HG03280 (cell line): ENCODE results near the gene TMEM132C.
"Not testable (repeated sequence)": the region's sequence is repeated elsewhere in the genome, so short reads cannot be mapped to it uniquely, and the experiment has no call there.

ENCODE experiments used
- ATAC-seq: cut with Tn5 transposase; IDR thresholded peaks from one replicate; pipeline ENCODE4 v1.9.1; 2021; ENCODE audit warnings: mild to moderate bottlenecking, moderate library complexity; ENCODE audit not compliant: unreplicated experiment

The TMEM132C gene

DNA sequence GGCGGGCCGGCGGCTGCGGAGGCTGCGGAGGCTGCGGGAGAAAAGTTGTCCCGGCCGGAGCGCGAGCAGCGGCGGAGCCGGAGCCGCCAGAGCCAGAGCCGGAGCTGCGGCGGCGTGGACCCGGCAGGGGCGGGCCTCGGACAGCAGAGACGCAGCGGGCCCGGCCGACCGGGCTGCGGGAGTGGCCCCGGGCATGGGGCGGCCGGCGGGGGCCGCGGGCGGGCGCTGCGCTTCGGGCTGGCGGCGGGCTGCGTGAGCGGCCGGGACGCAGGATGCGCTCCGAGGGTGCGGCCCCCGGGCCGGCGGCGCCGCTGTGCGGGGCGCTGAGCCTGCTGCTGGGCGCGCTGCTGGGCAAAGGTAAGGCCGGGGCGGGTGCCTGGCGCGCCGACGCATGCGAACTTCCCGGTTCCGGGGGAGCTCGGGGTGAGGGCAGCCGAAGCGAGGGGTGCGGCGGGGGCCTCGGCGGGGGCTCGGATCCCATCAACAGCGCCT is at the start of gene TMEM132C:
Gene TMEM132C (plus strand): TSS at position 40 of the 492 bp plus-strand sequence. CDS start 233 bp downstream, at position 273.
- no peak for ATAC-seq

DNA sequence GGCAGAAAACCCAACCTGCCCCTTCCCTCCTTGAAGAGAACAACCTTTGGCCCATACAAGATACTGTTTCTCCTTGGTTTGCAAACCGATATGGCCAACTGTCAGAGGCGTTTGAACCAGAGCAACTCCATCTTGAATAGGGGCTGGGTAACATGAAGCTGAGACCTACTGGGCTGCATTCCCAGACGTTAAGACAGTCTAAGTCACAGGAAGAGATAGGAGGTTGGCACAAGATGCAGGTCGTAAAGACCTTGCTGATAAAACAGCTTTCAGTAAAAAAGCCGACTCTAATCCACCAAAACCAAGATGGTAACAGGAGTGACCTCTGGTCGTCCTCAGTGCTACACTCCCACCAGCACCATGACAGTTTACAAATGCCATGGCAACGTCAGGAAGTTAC is 42.7 kb upstream of the TMEM132C start:
- no peak for ATAC-seq

DNA sequence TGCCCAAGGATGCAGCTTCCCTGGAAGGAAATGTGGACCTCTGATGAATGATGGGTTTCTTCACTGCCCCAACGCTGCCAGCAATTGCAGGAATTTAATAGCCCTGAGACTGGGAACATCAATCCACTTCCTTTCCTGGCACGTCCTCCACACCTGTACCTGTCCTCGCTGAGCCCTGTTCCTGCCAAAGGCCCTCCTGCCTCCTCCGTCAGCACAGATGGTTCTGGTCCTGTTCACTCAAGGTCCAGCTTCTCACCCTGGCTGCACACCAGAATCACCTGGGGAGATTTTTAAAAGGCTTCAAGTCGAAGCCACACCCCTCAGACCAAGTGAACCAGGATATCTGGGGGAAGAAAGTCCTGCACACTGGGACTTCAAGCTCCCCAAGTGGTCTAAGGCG is 38.4 kb upstream of the TMEM132C start:
- no peak for ATAC-seq

DNA sequence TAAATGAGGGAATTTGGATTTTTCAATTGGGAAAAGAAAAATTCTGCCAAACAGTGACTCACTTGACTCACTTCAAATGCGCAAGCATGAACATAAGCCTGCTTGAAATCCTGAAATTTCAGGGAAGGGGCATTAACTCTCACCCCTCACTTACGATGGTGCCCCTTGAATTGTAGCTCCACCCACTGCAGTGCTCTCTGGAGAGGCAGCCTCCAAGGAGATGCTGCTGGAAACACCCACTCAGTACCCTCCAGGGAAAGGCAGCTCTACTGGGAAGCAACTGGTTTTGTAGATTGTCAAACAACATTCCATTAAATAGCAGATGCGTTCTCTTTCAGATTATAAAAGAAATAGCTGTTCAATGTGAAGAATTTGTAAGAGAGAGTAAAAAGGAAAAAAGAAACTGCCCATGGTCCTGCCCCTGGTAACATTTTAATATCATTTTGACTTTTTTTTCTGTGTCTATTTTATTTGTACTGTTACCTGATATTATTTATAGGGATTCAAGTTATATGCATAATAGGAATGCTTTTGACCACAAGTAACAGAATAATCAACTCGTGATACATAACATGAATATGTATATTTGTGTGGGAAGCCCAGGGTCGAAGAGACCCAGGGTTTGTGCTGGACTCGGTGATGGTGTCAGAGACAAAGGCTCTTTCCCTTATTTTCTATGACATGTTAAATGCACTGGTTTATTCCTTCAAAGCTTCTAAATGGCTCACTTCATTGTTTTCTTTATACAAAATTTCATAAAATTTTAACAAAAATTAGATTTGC is 31.1 kb upstream of the TMEM132C start:
- no peak for ATAC-seq

DNA sequence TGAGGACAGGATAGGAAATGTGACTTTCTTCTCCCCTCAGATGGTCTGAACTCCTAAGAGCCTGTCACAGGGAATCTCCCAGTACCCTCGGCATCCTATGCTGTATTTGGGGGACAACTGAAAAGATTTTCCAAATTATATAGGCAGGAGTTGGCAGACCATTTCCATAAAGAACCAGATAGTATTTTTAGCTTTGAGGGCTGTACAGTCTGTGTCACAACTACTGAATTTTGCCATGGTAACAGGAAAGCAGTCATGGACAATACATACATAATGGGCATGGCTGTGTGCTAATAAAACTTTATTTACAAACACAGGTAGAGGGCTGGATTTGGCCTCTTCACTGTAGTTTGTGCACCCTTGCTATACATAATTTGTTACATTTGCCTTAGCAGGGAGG is 30.4 kb upstream of the TMEM132C start:
- ATAC-seq = no peak

DNA sequence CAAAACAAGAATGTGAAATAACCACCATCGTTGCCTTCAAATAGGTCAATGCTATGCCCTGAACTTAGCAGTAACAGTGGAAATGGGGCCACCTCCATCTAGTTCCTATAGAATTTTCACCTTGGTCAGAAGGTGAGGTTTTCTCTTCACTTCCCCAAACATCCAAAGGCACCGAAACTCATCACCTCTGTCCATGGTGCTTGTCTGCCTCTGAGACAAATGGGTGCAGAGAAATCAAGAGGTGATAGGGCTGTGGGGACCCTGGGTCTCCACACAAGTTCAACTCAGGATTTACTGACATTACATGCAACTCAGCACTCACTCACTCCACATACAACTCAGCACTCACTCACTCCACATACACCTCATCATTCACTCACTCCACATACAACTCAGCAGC is 26.2 kb upstream of the TMEM132C start:
- ATAC-seq = no peak

DNA sequence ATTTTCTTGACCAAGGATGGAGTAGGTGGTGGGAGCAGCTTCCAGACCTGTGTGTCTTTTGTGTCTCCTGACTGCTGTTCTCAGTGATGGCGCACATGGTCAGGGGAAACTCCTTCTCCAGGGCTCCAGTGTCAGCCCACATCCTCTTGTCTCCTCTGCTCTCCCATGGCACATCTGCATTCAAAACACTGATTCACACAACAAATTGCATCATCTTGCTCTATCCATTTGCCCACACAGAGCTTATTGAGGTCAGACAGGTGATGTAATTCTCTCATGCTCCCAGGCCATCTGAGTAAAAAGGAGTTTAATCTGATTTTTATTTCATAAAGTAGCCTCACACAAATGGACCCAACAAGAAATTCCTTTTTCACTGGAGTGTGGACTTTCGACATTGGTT is 21.8 kb upstream of the TMEM132C start:
- ATAC-seq = no peak

DNA sequence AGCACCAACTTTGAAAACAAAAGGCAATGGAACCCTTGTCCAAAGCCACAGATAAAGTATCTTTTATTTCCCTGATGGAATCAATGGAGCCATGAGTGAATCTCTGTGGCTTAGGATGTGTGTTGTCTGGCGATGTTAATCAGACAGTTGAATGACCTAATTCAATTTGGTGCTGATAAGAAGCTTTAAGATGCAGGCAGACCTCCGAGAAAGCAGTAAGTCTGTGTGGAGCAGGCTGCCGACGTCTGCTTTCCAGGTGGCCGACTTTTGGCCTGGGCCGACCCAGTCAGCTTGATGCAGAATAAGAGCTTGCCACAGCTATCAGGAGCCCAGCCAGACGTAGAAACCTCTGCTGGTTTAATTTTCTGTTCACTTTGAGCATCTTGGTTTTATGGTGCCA is 21.1 kb upstream of the TMEM132C start:
- ATAC-seq = no peak

DNA sequence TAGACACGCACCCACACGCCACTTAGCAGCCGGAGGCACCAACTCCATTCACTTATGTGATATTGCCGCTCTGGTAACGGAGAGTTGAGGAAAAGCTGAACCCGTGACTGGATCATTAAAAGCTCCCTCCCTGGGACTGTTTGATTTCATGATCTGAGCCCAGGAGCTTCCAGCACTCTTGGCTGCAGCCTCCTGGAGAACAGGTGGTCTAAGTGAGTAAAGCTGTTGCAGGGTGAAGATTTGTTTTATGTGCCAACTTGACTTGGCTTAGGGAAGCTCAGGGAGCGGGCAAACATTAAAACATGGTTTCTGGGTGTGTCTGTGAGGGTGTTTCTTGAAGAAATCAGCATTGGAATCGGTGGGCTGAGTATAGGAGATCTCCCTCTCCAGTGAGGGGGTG is 16.9 kb upstream of the TMEM132C start:
- no peak for ATAC-seq

DNA sequence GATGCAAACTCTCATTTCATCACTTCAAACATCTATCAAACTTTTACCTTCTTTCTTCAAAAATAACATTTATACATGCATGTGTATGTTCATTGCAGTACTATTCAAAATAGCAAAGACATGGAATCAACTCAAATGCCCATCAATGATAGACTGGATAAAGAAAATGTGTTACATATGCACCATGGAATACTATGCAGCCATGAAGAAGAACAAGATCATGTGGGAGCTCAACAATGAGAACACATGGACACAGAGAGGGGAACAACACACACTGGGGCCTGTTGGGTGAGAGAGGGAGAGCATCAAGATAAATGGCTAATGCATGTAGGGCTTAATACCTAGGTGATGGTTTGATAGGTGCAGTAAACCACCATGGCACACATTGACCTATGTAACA is 13.1 kb upstream of the TMEM132C start:
- ATAC-seq = not testable (repeated sequence)

DNA sequence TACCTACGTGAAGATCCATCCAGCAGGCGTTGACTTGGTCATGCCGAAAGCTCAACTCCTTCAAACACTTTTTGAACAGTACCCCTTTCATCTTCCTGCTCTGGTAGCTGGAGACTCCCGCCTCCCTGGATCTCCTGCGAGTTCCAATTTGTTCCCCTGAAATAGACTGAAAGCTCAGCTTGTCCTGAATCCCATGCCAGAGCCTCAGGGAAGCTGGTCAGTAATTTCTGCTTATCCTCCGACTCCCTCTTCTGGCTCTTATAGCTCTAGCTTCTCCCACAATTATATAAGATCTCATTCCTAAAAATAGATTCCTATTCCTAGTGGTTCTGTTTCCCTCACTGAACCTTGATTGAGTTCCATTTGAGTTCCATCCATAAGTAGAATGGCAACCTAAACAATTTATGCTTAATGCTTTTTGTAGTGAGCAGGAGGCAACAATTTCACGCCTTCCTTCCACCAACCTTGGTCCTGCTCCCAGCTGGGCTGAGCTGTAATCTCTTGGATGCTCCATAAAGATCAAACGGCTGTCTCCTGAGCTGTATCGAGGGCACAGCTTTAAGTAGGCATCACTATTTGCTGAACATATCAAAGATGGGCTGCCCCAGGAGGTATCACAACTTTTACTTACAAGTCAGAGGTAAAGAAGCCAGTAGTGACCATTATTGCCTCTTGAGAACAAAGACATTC is 8.0 kb upstream of the TMEM132C start:
- no peak for ATAC-seq

DNA sequence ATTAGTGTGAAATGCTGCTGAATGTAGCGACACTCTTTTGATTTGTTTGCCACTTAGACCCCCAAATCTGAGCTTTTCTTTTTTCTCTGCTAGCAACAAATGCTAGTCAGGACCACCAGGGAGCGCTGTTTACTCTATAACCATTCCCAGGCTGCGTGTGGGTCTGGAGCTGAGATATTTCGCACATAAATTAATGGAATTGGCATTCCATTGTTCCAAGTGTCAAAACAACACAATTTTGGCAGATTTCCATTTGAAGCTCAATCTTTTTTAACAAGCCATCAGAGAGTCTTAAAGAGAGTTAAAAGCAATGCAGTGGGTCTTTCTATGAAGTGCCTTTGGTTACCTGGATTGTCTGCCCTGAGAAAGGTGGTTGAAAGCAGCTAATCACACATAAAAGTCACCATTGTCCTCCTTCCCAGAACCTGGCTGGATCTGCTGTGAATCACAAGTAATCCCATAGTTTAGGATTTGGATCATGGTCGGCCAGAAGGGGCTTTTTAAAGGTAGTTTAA is 7.4 kb upstream of the TMEM132C start:
- no peak for ATAC-seq

DNA sequence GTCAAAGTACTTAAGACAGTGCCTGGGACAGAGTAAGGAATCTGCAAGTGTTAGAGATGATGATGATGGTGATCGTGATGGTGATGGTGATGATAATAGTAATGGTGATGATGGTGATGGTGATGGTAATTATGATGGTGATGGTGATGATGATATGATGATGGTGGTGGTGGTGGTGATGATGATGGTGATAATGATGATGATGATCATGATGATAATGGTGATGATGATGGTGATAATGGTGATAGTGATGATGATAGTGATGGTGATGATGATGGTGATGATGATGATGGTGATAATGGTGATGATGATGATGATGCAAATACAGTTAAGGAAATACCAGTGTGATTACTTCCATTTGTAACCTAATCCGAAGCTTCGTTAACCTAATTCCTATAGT is 5.2 kb upstream of the TMEM132C start:
- no peak for ATAC-seq

DNA sequence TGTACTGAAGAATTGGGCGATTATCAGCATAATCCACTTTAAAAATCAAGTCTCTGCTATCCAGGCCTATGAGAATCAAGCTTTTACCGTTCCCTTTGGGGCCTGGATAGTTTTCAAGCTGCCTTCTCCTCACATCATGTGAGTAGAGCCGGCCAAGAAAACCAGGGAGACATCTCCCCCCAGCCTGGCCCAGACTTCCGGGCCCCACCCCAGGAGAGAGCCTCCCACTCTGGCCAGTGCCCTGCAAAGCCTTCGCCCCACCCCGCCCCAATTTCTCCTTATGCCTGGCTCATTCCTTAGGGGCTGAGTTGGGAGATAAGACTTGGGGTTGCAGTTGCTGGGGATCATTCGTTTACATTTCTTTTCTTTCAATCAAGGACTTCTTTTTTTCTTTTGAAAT is 1.4 kb upstream of the TMEM132C start:
- no peak for ATAC-seq

DNA sequence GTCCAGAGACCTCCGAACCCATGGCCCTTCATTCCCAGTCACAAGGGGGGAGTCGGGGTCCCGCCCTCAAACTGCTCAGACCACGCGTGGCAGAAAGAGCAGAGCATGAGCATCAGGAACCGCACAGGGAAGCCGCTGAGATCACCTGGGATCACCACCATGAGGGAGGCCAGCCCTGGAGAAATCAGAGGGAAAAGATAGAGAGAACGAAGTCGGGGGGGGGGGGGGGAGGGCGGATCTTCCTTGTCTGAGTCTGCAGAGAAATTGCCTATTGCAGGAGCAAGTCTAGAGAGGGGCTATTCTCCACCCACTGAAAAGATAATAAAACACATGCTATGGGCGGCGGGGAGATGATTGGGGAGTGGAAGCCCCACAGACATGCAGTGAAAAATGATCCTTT is 884 bp upstream of the TMEM132C start:
- ATAC-seq = no peak

DNA sequence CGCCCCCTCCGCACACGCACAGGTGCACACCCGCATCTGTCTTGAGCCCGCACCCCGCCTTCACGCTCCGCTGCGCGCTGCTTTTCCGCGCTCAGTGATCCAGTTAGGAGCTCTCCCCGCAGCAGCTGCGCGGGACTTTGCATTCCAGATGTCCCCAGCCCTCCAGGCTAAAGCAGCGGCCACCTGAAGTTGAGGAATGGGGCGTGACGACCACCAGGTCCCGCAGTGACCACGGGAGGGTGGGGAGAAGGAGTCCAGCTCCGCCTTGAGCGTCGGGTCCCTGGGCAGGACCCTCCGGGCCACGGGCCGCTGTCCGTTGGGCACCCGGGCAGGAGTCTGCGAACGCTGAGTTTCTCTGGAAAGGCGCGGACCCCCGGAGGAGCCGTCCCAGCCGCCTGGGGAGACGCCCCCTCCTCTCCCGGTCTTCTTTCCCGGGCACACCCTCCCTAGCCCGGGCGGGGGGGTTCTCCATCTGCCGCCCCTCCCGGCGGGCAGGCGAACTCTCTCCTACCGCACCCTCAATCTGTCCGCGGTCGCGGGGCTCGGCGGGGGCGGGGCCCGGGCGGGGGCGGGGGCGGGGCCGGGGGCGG is 334 bp upstream of the TMEM132C start:
- ATAC-seq = no peak

DNA sequence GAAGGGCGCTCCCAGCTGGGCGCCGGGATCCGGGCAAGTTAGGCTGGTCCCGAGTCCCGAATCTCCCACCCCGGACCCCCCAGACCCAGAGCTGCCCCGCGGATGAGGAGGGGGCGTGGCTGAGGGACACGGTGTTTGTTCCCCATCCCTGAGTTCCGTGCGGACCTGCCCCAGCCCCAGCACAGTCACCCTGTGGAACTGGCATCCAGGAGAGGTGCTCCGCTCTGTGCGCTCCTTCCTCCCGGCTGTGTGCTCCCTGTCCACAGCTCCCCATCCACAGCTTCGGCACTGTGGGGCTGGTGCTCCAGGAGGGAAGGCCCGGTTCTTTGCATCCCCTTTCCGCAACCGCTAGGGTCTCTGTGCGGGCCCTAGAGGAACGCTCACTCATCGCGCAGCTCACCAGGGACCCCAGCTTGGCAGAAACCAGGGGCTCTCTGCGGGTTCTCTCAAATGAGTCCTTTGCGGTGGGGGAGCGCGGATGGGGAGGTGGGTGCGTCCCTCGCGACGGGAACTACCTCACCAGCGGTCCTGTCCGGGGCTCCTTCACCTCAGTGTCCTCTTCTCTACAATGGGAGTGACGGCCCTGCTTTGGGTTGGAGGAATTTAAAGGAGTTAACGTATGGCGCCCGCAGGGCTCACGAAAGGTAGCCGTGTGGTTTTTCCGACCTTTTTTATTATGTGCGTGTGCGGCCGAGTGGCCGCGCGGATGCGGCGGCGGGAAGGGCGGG is 845 bp downstream of the TMEM132C start:
- no peak for ATAC-seq

DNA sequence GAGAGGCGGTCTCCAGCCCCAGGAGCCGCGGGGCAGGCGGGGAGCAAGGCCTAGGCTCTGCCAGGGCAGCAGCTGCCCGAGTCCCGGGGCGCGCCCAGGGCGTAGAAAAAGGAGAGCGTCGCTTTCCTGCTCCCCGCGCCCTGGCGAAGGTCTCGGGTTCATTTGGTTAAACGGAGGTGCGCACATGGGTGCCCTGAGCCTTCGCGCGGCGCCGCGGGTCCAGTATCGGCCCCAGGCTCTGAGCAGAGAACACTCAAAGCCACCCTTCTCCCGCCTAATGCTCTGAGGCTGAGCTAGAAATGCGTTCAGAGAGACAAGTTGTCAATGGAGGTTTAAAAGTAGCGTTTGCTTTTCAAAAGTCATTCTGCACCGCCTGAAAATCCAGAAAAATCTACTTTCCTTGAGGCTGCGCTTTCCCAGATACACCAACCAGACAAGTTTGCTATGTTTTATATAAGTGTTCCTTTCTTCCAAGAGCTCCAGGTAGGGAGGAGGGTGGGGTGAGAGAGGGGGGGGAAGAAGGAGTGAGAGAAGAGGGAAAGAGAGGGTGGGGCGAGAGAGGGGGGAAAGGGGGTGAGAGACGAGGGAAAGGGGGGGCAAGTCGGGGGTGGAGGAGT is 1.5 kb downstream of the TMEM132C start:
- ATAC-seq = no peak

DNA sequence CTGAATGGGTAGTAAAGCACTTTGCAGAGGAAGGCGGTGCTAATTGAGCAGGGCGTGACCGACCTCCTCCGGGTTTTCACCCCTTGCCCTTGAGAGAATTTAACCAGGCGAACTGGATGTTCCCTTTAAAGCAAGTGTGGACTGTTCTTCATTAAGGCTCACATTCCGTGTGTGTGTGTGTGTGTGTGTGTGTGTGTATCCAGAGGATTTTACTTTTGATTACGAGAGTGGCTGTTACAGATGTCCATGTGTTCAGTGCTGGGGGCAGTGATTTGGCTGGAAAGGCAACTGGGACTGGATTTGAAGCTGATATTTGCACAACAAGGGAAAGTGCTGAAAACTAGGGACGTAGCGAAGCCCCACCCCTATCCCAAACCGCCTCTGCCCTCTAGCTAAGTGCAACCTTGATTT is 2.2 kb downstream of the TMEM132C start:
- no peak for ATAC-seq

DNA sequence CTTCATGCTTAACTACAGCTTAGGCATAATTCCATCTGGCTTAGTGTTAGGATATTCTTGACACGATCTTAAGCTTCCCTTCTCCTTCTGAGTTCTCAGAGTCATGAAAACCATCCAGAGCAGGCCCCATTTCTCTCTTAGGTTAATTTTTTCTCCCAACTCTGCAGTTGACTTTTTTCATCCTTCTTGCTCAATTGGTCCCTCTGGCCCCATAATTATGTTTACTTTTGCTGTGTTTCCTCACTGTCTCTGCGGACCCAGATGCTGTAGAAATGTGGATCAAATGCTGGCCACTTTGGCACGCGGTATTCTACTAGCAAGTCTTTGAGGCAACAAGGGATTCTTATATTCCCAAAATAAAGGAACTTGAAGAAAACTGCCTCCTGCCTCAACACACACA is 9.5 kb downstream of the TMEM132C start:
- no peak for ATAC-seq

DNA sequence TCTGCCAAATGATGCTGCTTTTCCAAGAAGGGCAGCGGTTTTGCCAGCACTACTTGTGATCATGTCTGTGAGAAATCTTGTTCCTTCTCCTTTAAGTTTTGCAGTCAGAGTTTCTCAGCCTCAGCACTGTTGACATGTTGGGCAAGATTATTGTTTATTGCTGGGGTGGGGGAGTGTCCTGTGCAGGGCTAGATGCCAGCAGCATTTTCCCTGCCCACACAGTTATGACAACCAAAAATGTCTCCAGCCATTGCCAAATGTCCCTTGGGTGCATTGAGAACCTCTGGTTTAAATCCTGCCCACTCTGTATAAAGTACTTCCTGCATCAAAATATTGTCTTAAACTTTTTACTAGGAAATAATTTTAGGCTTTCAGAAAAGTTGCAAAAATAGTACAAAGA is 20.0 kb downstream of the TMEM132C start:
- no peak for ATAC-seq
